Fibroblast of lung (primary cell): ENCODE results near the gene ZNF124.
"Not testable (repeated sequence)": the region's sequence is repeated elsewhere in the genome, so short reads cannot be mapped to it uniquely, and the experiment has no call there.

Experiments
- EZH2 ChIP-seq: IDR thresholded peaks from 2 replicates; pipeline ENCODE4 v1.5.1; 2012; ENCODE audit warnings: low read length, control low read depth, mild to moderate bottlenecking; ENCODE audit errors: missing control alignments
- TF ChIP-seq, protein P1 (sequence below), 2 donors: IDR thresholded peaks in 1 of 2; conservative IDR thresholded peaks in 1 of 2; 1 replicate in 1 of 2; 2 replicates in 1 of 2; pipeline ENCODE4 v1.5.1; 2011 to 2012; ENCODE audit warnings: low read length in 2 of 2, control low read depth in 1 of 2, inconsistent platforms in 1 of 2, low read depth in 1 of 2, mild to moderate bottlenecking in 1 of 2

GRCh38 chr1:247220280-247220679 is 48.5 kb upstream of the ZNF124 start:
- TF ChIP-seq, protein P1, sequence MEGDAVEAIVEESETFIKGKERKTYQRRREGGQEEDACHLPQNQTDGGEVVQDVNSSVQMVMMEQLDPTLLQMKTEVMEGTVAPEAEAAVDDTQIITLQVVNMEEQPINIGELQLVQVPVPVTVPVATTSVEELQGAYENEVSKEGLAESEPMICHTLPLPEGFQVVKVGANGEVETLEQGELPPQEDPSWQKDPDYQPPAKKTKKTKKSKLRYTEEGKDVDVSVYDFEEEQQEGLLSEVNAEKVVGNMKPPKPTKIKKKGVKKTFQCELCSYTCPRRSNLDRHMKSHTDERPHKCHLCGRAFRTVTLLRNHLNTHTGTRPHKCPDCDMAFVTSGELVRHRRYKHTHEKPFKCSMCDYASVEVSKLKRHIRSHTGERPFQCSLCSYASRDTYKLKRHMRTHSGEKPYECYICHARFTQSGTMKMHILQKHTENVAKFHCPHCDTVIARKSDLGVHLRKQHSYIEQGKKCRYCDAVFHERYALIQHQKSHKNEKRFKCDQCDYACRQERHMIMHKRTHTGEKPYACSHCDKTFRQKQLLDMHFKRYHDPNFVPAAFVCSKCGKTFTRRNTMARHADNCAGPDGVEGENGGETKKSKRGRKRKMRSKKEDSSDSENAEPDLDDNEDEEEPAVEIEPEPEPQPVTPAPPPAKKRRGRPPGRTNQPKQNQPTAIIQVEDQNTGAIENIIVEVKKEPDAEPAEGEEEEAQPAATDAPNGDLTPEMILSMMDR (conservative IDR thresholded peaks at IDR 0.05 in 1 of 2, IDR thresholded peaks at IDR 0.05 in 1 of 2; ENCODE audit: low read depth in 1 of 2, low read length in 2 of 2): not testable (repeated sequence)
- not testable (repeated sequence) for TF ChIP-seq EZH2
